Measurements from ENCODE around the gene CD80.

Gene CD80

GRCh38 chr3:119557877-119558269, 1.5 kb downstream of the CD80 start:
- H2AFZ ChIP-seq (ENCODE audit: low read depth, low read length) = no peak overlapping the region
- no peaks in the 10 kb centered on the region for H3K36me3 ChIP-seq (ENCODE audit: control insufficient read depth in 1 of 2, insufficient read depth in 2 of 2, low read depth in 1 of 2, low read length in 2 of 2)
- H3K23ac ChIP-seq (ENCODE audit: low read length in 2 of 2) = no peak overlapping the region
- H3K4me1 ChIP-seq (ENCODE audit: control insufficient read depth, insufficient read depth, low read depth, low read length) = peaks cover 3% of the 10 kb centered on the region
- H3K4me2 ChIP-seq (ENCODE audit: low read length, poor library complexity, severe bottlenecking) = no peak overlapping the region
- no peaks in the 10 kb centered on the region for H3K79me1 ChIP-seq (replicated peaks; ENCODE audit: low read length, poor library complexity, severe bottlenecking)
- H3K14ac ChIP-seq (ENCODE audit: low read length in 2 of 2) = no peak overlapping the region
- H3K18ac ChIP-seq (ENCODE audit: low read depth in 1 of 2, low read length in 2 of 2) = no peak overlapping the region
- H3K9ac ChIP-seq (ENCODE audit: low read length) = no peak overlapping the region
- no peak overlapping the region for H2BK12ac ChIP-seq (ENCODE audit: low read length in 2 of 2)
- no peak overlapping the region for H2BK5ac ChIP-seq (ENCODE audit: low read depth, low read length, poor library complexity, severe bottlenecking)
- no peak overlapping the region for H3K4ac ChIP-seq (ENCODE audit: low read depth in 1 of 2, low read length in 2 of 2)
- H2BK120ac ChIP-seq (ENCODE audit: low read depth, low read length) = no peak overlapping the region
- H4K91ac ChIP-seq (ENCODE audit: low read length) = no peak overlapping the region
- DNase-seq = no peak
- H3K27me3 ChIP-seq (ENCODE audit: control insufficient read depth in 1 of 2, insufficient read depth in 1 of 2, low read length in 2 of 2) = no peaks in the 10 kb centered on the region
- 83% methylated on average over 3 of the region's 3 CpGs for WGBS
- no peak overlapping the region for H2AK5ac ChIP-seq (ENCODE audit: low read length, severe bottlenecking)
- no peak overlapping the region for H2BK15ac ChIP-seq (ENCODE audit: low read depth, poor library complexity, severe bottlenecking)
- H3K9me3 ChIP-seq (ENCODE audit: control insufficient read depth, low read length) = no peaks in the 10 kb centered on the region
- no peak overlapping the region for H4K8ac ChIP-seq (ENCODE audit: low read length)
- no peak overlapping the region for H3K4me3 ChIP-seq (ENCODE audit: insufficient read depth in 1 of 2, low read depth in 1 of 2, low read length in 2 of 2)
- no peak overlapping the region for H3K27ac ChIP-seq (ENCODE audit: low read length, poor library complexity, severe bottlenecking)

- no peak overlapping the region for H2AFZ ChIP-seq (ENCODE audit: low read depth, low read length)
- H3K36me3 ChIP-seq (ENCODE audit: control insufficient read depth in 1 of 2, insufficient read depth in 2 of 2, low read depth in 1 of 2, low read length in 2 of 2) = no peaks in the 10 kb centered on the region
- no peak overlapping the region for H2AK5ac ChIP-seq (ENCODE audit: low read length, severe bottlenecking)
- H3K18ac ChIP-seq (ENCODE audit: low read depth in 1 of 2, low read length in 2 of 2) = no peak overlapping the region
- DNase-seq = no peak
- no peak overlapping the region for H3K4me2 ChIP-seq (ENCODE audit: low read length, poor library complexity, severe bottlenecking)
- no peaks in the 10 kb centered on the region for H3K27me3 ChIP-seq (ENCODE audit: control insufficient read depth in 1 of 2, insufficient read depth in 1 of 2, low read length in 2 of 2)
- no peak overlapping the region for H2BK5ac ChIP-seq (ENCODE audit: low read depth, low read length, poor library complexity, severe bottlenecking)
- H3K9me3 ChIP-seq (ENCODE audit: control insufficient read depth, low read length) = no peaks in the 10 kb centered on the region
- no peak overlapping the region for H4K8ac ChIP-seq (ENCODE audit: low read length)
- no peak overlapping the region for H2BK120ac ChIP-seq (ENCODE audit: low read depth, low read length)
- no peak overlapping the region for H3K4me3 ChIP-seq (ENCODE audit: insufficient read depth in 1 of 2, low read depth in 1 of 2, low read length in 2 of 2)
- H2BK15ac ChIP-seq (ENCODE audit: low read depth, poor library complexity, severe bottlenecking) = no peak overlapping the region
- peaks cover 3% of the 10 kb centered on the region for H3K4me1 ChIP-seq (ENCODE audit: control insufficient read depth, insufficient read depth, low read depth, low read length)
- no peak overlapping the region for H3K9ac ChIP-seq (ENCODE audit: low read length)
- no peak overlapping the region for H3K4ac ChIP-seq (ENCODE audit: low read depth in 1 of 2, low read length in 2 of 2)
- H2BK12ac ChIP-seq (ENCODE audit: low read length in 2 of 2) = no peak overlapping the region
- no peak overlapping the region for H3K27ac ChIP-seq (ENCODE audit: low read length, poor library complexity, severe bottlenecking)
- H4K91ac ChIP-seq (ENCODE audit: low read length) = no peak overlapping the region
- no peak overlapping the region for H3K14ac ChIP-seq (ENCODE audit: low read length in 2 of 2)
- no peaks in the 10 kb centered on the region for H3K79me1 ChIP-seq (replicated peaks; ENCODE audit: low read length, poor library complexity, severe bottlenecking)
- WGBS = 94% methylated on average over 7 of the region's 7 CpGs
- H3K23ac ChIP-seq (ENCODE audit: low read length in 2 of 2) = no peak overlapping the region
Measured at GRCh38 chr3:119557192-119557876, 2.1 kb downstream of the CD80 start.

- Histone ChIP-seq H4K8ac (ENCODE audit: low read length) (no peak overlapping the region), H3K18ac (ENCODE audit: low read depth in 1 of 2, low read length in 2 of 2) (no peak overlapping the region), H3K4me1 (ENCODE audit: control insufficient read depth, insufficient read depth, low read depth, low read length) (peaks cover 3% of the 10 kb centered on the region), H2BK120ac (ENCODE audit: low read depth, low read length) (no peak overlapping the region), H3K14ac (ENCODE audit: low read length in 2 of 2) (no peak overlapping the region), H2AFZ (ENCODE audit: low read depth, low read length) (no peak overlapping the region), H3K9ac (ENCODE audit: low read length) (no peak overlapping the region), H3K36me3 (ENCODE audit: control insufficient read depth in 1 of 2, insufficient read depth in 2 of 2, low read depth in 1 of 2, low read length in 2 of 2) (no peaks in the 10 kb centered on the region), H3K4ac (ENCODE audit: low read depth in 1 of 2, low read length in 2 of 2) (no peak overlapping the region), H2BK5ac (ENCODE audit: low read depth, low read length, poor library complexity, severe bottlenecking) (no peak overlapping the region), H3K9me3 (ENCODE audit: control insufficient read depth, low read length) (no peaks in the 10 kb centered on the region), H3K23ac (ENCODE audit: low read length in 2 of 2) (no peak overlapping the region), H3K79me1 (replicated peaks; ENCODE audit: low read length, poor library complexity, severe bottlenecking) (no peaks in the 10 kb centered on the region), H3K27me3 (ENCODE audit: control insufficient read depth in 1 of 2, insufficient read depth in 1 of 2, low read length in 2 of 2) (no peaks in the 10 kb centered on the region), H2AK5ac (ENCODE audit: low read length, severe bottlenecking) (no peak overlapping the region), H3K4me3 (ENCODE audit: insufficient read depth in 1 of 2, low read depth in 1 of 2, low read length in 2 of 2) (no peak overlapping the region), H3K27ac (ENCODE audit: low read length, poor library complexity, severe bottlenecking) (no peak overlapping the region), H4K91ac (ENCODE audit: low read length) (no peak overlapping the region), H2BK15ac (ENCODE audit: low read depth, poor library complexity, severe bottlenecking) (no peak overlapping the region), H3K4me2 (ENCODE audit: low read length, poor library complexity, severe bottlenecking) (no peak overlapping the region), H2BK12ac (ENCODE audit: low read length in 2 of 2) (no peak overlapping the region)
- no peak for DNase-seq
- 100% methylated on average over 1 of the region's 1 CpG for WGBS
Measured at GRCh38 chr3:119555929-119556328, 3.5 kb downstream of the CD80 start.

- H3K27me3 ChIP-seq (ENCODE audit: control insufficient read depth in 1 of 2, insufficient read depth in 1 of 2, low read length in 2 of 2) = no peaks in the 10 kb centered on the region
- H2BK15ac ChIP-seq (ENCODE audit: low read depth, poor library complexity, severe bottlenecking) = no peak overlapping the region
- DNase-seq = no peak
- no peaks in the 10 kb centered on the region for H3K9me3 ChIP-seq (ENCODE audit: control insufficient read depth, low read length)
- H2BK12ac ChIP-seq (ENCODE audit: low read length in 2 of 2) = no peak overlapping the region
- H2AK5ac ChIP-seq (ENCODE audit: low read length, severe bottlenecking) = no peak overlapping the region
- WGBS = 94% methylated on average over 3 of the region's 4 CpGs
- no peak overlapping the region for H3K27ac ChIP-seq (ENCODE audit: low read length, poor library complexity, severe bottlenecking)
- H2BK120ac ChIP-seq (ENCODE audit: low read depth, low read length) = no peak overlapping the region
- no peak overlapping the region for H3K4me2 ChIP-seq (ENCODE audit: low read length, poor library complexity, severe bottlenecking)
- H3K36me3 ChIP-seq (ENCODE audit: control insufficient read depth in 1 of 2, insufficient read depth in 2 of 2, low read depth in 1 of 2, low read length in 2 of 2) = no peaks in the 10 kb centered on the region
- no peak overlapping the region for H3K14ac ChIP-seq (ENCODE audit: low read length in 2 of 2)
- no peak overlapping the region for H3K9ac ChIP-seq (ENCODE audit: low read length)
- H3K23ac ChIP-seq (ENCODE audit: low read length in 2 of 2) = no peak overlapping the region
- H3K4ac ChIP-seq (ENCODE audit: low read depth in 1 of 2, low read length in 2 of 2) = no peak overlapping the region
- no peak overlapping the region for H4K8ac ChIP-seq (ENCODE audit: low read length)
- no peak overlapping the region for H2AFZ ChIP-seq (ENCODE audit: low read depth, low read length)
- H3K18ac ChIP-seq (ENCODE audit: low read depth in 1 of 2, low read length in 2 of 2) = no peak overlapping the region
- peaks cover 3% of the 10 kb centered on the region for H3K4me1 ChIP-seq (ENCODE audit: control insufficient read depth, insufficient read depth, low read depth, low read length)
- no peak overlapping the region for H3K4me3 ChIP-seq (ENCODE audit: insufficient read depth in 1 of 2, low read depth in 1 of 2, low read length in 2 of 2)
- H3K79me1 ChIP-seq (replicated peaks; ENCODE audit: low read length, poor library complexity, severe bottlenecking) = no peaks in the 10 kb centered on the region
- H2BK5ac ChIP-seq (ENCODE audit: low read depth, low read length, poor library complexity, severe bottlenecking) = no peak overlapping the region
- H4K91ac ChIP-seq (ENCODE audit: low read length) = no peak overlapping the region
Measured at GRCh38 chr3:119555309-119555735, 4.1 kb downstream of the CD80 start.
